SU-DHL-6 (cell line): ENCODE data around the gene OR2L3.

Experiments
- CTCF ChIP-seq: fragments of 200-600 bp; sonication (generic); IDR thresholded peaks from one replicate; pipeline ENCODE4 v1.5.1; 2017; ENCODE audit warnings: antibody characterized with exemption, mild to moderate bottlenecking, low read length, moderate library complexity; ENCODE audit not compliant: insufficient read depth, poor library complexity, severe bottlenecking
- EZH2phosphoT487 ChIP-seq: fragments of 200-600 bp; sonication (generic), shearing (Covaris generic); conservative IDR thresholded peaks from 2 replicates; pipeline ENCODE4 v1.6.1; 2018; ENCODE audit warnings: mild to moderate bottlenecking, antibody characterized with exemption, low read length, moderate library complexity, mixed read lengths

- TF ChIP-seq CTCF: no peak
- no peak for TF ChIP-seq EZH2phosphoT487
These were observed 33.4 kb upstream of the OR2L3 start, which contains the start of gene OR2L5 for GRCh38 chr1:248013229-248013710.
